Astrocyte (in vitro differentiated cells and primary cell): Measurements from ENCODE around the gene FPGS.

ENCODE experiments used
- CTCF ChIP-seq: IDR thresholded peaks from 2 replicates; pipeline ENCODE4 v1.5.1; 2011; ENCODE audit warnings: low read depth, mild to moderate bottlenecking, inconsistent platforms, low read length, moderate library complexity; ENCODE audit not compliant: insufficient read depth
- EZH2 ChIP-seq: IDR thresholded peaks from 2 replicates; pipeline ENCODE4 v1.6.1; 2012; ENCODE audit warnings: mild to moderate bottlenecking, low read length, inconsistent platforms; ENCODE audit not compliant: insufficient read depth

DNA sequence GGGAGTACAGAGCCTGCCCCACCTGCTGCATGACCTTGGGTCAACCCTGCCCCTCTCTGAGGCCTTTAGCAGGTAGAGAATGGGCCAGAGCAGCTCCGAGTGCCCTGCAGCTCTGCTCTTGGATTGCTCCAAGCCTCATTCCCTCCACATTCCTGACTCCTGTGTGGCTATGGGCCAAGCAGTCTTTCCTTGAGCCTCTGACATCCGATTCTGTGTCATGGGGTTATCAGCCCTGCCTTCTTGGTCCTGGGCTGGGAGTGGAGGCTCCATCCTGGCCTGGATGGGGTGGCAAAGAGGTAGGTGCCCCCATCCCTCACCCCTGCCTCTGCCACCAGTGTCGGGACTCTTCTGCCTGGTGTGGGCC is 13.7 kb downstream of the FPGS start:
- TF ChIP-seq CTCF (no peak), EZH2 (no peak)
